Coronary artery (tissue), 2 donors: ENCODE measurements around the gene KMT2E.

Source experiments
- DNase-seq: peaks from one replicate; pipeline ENCODE4 v3.0.0-alpha.2; 2017; ENCODE audit warnings: low spot score
- H3K27ac ChIP-seq, 2 donors: fragments of 200-600 bp; sonication (generic); one replicate each; pipeline ENCODE4 v1.5.1; 2016 to 2019
- H3K4me3 ChIP-seq: fragments of 200-600 bp; sonication (generic); 2 replicates; pipeline ENCODE4 v1.5.1; 2016; ENCODE audit warnings: mild to moderate bottlenecking, moderate library complexity
- TF ChIP-seq, protein P1 (sequence below): fragments of 200-600 bp; sonication (generic); IDR thresholded peaks from one replicate; pipeline ENCODE4 v1.5.1; 2019; ENCODE audit warnings: antibody characterized with exemption

KMT2E gene

DNA sequence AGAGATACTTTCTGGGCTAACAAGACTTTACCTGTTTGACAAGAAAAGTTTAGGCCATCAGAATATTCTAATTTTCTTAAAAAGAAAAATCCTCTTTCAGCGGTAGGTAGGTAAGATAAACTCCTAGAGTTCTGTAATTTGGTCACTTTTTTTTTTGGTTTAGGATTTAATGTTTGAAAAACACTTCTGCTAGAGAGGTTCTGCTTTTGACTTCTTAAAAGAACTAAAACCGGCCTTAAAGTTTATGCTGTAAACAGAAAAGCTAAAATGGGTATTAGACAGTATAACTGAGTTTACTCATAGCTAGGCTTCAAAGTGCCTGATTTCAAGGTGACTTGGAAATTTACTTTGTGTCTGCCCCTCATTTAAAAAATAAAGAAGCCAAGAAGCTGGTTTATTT, 21.7 kb upstream of the KMT2E start:
- DNase-seq, result no peak
- TF ChIP-seq, protein P1, sequence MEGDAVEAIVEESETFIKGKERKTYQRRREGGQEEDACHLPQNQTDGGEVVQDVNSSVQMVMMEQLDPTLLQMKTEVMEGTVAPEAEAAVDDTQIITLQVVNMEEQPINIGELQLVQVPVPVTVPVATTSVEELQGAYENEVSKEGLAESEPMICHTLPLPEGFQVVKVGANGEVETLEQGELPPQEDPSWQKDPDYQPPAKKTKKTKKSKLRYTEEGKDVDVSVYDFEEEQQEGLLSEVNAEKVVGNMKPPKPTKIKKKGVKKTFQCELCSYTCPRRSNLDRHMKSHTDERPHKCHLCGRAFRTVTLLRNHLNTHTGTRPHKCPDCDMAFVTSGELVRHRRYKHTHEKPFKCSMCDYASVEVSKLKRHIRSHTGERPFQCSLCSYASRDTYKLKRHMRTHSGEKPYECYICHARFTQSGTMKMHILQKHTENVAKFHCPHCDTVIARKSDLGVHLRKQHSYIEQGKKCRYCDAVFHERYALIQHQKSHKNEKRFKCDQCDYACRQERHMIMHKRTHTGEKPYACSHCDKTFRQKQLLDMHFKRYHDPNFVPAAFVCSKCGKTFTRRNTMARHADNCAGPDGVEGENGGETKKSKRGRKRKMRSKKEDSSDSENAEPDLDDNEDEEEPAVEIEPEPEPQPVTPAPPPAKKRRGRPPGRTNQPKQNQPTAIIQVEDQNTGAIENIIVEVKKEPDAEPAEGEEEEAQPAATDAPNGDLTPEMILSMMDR, result no peak
- Histone ChIP-seq H3K4me3 (no peak overlapping the region), H3K27ac (peak overlapping the region in 1 of 2 donors; percentile 1)

DNA sequence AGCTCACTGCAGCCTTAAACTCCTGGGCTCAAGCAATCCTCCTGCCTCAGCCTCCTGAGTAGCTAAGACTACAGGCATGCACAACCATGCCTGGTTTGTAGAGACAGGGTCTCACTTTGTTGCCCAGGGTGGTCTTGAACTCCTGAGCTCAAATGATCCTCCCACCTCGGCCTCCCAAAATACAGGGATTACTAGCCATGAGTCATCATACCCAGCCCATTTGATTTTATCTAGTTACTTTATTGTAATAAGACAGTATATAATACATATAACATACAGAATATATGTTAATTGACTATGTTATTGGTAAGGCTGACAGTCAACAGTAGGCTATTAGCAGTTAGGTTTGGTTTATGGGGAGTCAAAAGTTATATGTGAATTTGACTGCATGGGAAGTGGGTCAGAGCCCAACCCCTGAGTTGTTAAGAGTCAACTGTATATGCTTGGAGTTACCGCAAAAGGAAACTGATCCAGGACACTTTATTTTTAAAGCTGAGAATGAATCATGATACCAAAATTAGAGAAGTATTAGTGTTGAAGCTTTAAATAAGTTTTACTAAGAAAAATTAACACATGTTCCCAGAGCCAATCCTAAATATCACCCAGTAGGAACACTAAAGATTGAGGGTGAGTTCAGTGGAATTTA, 20.7 kb upstream of the KMT2E start:
- TF ChIP-seq, protein P1, result no peak
- Histone ChIP-seq H3K27ac (peak overlapping the region in 1 of 2 donors; percentile 9), H3K4me3 (no peak overlapping the region)
- no peak for DNase-seq

DNA sequence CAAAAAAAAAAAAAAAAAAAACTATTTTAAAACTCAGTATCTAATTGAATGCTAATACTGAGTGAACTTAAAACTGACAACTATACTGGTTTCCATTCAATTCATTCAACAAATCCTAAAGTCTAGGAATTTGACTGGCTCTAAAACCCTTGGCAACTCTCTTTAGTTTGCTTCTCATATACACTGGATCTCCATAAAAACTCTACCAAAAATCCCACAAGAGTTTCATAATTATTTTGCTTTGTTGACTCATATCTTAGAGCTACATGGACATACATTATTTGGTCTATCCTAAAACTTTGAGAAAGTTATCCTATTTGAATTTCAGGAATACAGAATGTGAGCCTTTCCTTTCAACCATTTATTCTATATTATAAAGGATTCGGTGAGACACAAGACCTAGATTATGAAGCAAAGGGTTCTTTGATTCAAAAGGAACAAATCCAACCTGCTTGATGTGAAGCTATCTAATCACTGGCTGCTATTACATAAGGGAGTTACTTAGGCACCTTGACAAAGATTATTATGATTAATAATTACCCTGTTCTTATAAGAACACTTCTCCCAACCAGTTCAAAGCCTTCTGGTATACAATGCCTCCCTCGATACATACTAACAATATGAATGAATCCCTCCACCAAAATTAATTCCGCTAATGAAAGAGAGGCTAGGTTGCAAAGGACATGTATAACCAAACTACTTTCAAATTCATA, 15.8 kb upstream of the KMT2E start:
- no peak for DNase-seq
- peak overlapping the region in 1 of 2 donors; percentile 10 for H3K27ac ChIP-seq
- no peak overlapping the region for H3K4me3 ChIP-seq

DNA sequence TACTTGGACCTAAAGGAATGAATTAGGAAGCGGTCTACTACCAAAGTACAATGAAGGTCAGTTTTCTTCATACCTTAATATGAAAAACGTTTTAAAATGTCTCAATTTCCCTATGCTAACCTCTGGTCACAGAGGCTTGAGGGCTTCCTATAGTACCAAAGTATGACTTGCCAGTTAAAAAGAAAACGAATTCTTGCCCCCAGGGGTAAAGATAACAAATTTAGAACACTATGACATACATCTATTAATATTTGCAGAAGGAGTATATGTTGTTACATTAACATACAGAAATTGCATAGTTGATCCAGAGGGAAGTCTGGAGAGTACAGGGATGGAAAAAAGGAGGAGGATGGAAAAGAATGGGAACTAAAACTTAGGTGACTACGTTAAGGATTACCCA, 13.8 kb upstream of the KMT2E start:
- H3K4me3 ChIP-seq, result no peak overlapping the region
- peak overlapping the region; percentile 3 to 90 for H3K27ac ChIP-seq
- no peak for DNase-seq
- TF ChIP-seq, protein P1, result no peak

More for the DNA sequence above, 15.8 kb upstream of the KMT2E start:
- TF ChIP-seq, protein P1, result no peak

DNA sequence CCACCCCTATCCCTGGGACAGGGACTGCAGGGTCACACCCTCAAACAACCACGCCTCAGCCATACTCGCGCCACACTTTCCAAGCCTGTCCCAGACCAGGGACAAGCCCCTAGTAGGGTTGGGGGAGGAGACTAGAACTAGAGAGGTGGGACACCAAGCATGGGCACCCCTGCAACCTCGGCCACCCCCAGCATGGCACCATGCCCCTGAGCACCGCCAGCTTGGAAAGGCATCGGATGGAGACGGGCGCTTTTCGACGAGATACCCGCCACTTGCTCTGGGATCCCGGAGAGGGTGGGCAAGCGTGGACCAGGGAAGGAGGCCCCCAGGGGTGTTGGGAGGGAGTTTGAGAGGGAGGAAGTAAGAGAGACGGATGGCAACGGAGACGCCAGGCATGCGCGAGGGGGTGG, 13.1 kb upstream of the KMT2E start:
- H3K27ac ChIP-seq, result peak overlapping the region; percentile 68 to 90
- peak overlapping the region; percentile 14 for H3K4me3 ChIP-seq
- no peak for DNase-seq
- TF ChIP-seq, protein P1, result no peak

DNA sequence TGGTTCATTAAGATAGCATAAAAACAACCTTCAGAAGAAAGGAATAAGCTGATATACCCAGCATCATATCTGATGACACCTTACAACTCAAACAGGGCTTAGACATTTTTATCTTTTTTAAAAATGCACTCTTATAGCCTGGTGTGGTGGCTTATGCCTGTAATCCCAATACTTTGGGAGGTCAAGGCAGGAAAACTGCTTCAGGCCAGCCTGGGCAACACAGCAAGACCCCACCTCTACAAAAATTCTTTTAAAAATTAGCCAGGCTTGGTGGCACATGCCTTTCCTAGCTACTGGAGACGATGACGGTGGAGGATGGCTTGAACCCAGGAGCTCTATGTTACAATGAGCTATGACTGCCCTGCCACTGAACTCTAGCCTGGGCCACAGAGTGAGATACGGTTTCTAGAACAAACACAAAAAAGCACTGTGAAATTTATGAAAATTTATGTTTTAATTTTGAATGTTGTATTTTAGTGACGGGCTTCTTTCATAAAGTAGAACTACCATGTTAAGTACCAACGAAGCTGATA, 12.3 kb upstream of the KMT2E start:
- TF ChIP-seq, protein P1, result no peak
- Histone ChIP-seq H3K4me3 (no peak overlapping the region), H3K27ac (peak overlapping the region; percentile 68 to 90)
- DNase-seq, result no peak

DNA sequence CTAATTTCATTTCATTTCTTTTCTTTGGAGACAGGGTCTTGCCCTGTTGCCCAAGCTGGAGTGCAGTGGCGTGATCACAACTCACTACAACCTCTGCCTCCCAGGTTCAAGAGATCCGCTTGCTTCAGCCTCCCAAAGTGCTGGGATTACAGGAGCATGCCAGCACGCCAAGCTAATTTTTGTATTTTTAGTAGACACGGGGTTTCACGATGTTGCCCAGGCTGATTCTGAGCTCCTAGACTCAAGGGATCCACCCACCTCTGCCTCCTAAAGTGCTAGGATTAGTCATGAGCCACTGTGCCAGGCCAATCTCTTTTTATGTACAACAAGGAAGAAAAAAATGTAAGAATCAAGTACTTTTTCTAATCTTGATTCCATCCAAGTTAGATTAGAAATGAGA, 10.7 kb upstream of the KMT2E start:
- peak overlapping the region; percentile 89 to 90 for H3K27ac ChIP-seq
- TF ChIP-seq, protein P1, result no peak
- peak; percentile 84 for DNase-seq
- H3K4me3 ChIP-seq, result peak overlapping the region; percentile 64
